HepG2 (cell line): ENCODE data around the gene FRMD4A. TPM values are rescaled to one million over a fixed set of nuclear protein-coding genes. Genes with fewer than 3 reads are reported as not detected.

Experiments
- ATAC-seq: fragments of 200-7000 bp; cut with Tn5 transposase; 3 replicates; pipeline ENCODE4 v1.9.1; 2020; ENCODE audit warnings: mild to moderate bottlenecking, moderate library complexity
- BruUV-seq: library from RNA; stranded (reverse); fragments of 400-500 nt; replicated peaks from 2 replicates; lab custom pipeline; 2021; lab: Mats Ljungman, UMichigan
- CTCF ChIA-PET: fragments of 300-600 bp; formaldehyde crosslinking; extraction: SDS; loops from one replicate; lab custom pipeline; 2021; ENCODE audit warnings: low total read pairs, inconsistent platforms, low intra/inter-chr PET ratio; lab: Yijun Ruan, JAX
- POLR2A ChIA-PET: fragments of 350-600 bp; sonication (Branson Sonifier 250); formaldehyde crosslinking; loops from one replicate; lab custom pipeline; 2020; ENCODE audit warnings: antibody characterized with exemption, inconsistent platforms; lab: Yijun Ruan, JAX
- DNase-seq: peaks from one replicate; pipeline ENCODE4 v3.0.0-alpha.2; 2015; ENCODE audit warnings: low spot score
- FAIRE-seq: peaks from 3 replicates; lab custom pipeline; 2011; peaks lifted over from hg19 to GRCh38; lab: Jason Lieb, UNC
- H2AFZ ChIP-seq: one replicate; pipeline ENCODE4 v1.6.1; 2011; ENCODE audit warnings: low read length, inconsistent platforms
- H3K27ac ChIP-seq: fragments of 300-600 bp; 3 replicates; pipeline ENCODE4 v1.8.0; 2011; ENCODE audit warnings: mixed run types, mild to moderate bottlenecking, mixed read lengths, low read length, inconsistent platforms; ENCODE audit not compliant: insufficient read depth; ENCODE audit errors: extremely low read length
- H3K27me3 ChIP-seq, 2 experiments: fragments of 200-600 bp in 1 of 2; 2 replicates in 1 of 2; 3 replicates in 1 of 2; pipeline versions ENCODE4 v1.6.0 to v1.8.0; 2011; ENCODE audit warnings: low read length in 2 of 2, mild to moderate bottlenecking in 2 of 2, moderate library complexity in 2 of 2, inconsistent platforms in 1 of 2; ENCODE audit not compliant: insufficient read depth in 2 of 2, control insufficient read depth in 1 of 2
- H3K36me3 ChIP-seq, 2 experiments: fragments of 200-600 bp in 1 of 2; replicated peaks in 1 of 2; 2 replicates in 1 of 2; 3 replicates in 1 of 2; pipeline versions ENCODE4 v1.5.1 to v1.8.0; 2011; ENCODE audit warnings: low read length in 2 of 2, inconsistent platforms in 1 of 2; ENCODE audit not compliant: insufficient read depth in 2 of 2, control insufficient read depth in 1 of 2
- H3K4me1 ChIP-seq: 2 replicates; pipeline ENCODE4 v1.5.1; 2012; ENCODE audit warnings: low read length, inconsistent platforms; ENCODE audit not compliant: insufficient read depth
- H3K4me2 ChIP-seq: 2 replicates; pipeline ENCODE4 v1.6.0; 2011; ENCODE audit warnings: low read depth, low read length, inconsistent platforms
- H3K4me3 ChIP-seq, 3 experiments: fragments of 200-600 bp in 1 of 3; sonication (generic), shearing (Covaris generic) in 1 of 3; replicated peaks in 1 of 3; 2 replicates each; pipeline ENCODE4 v1.5.1; 2011 to 2016; ENCODE audit warnings: low read length in 3 of 3, inconsistent platforms in 2 of 3, low read depth in 2 of 3, mild to moderate bottlenecking in 2 of 3, control low read depth in 1 of 3, mixed read lengths in 1 of 3; ENCODE audit not compliant: insufficient read depth in 1 of 3
- H3K79me2 ChIP-seq: one replicate; pipeline ENCODE4 v1.6.1; 2011; ENCODE audit warnings: low read length, inconsistent platforms; ENCODE audit not compliant: insufficient read depth
- H3K9ac ChIP-seq: 2 replicates; pipeline ENCODE4 v1.6.0; 2011; ENCODE audit warnings: mild to moderate bottlenecking, low read depth, low read length, inconsistent platforms; ENCODE audit not compliant: insufficient read depth
- H3K9me3 ChIP-seq: 2 replicates; pipeline ENCODE4 v1.5.1; 2012; ENCODE audit warnings: mild to moderate bottlenecking, low read length
- H4K20me1 ChIP-seq: 2 replicates; pipeline ENCODE4 v1.6.0; 2011; ENCODE audit warnings: inconsistent platforms, mild to moderate bottlenecking, low read length, moderate library complexity; ENCODE audit not compliant: insufficient read depth
- NFYB ChIP-seq: sonication (generic); formaldehyde crosslinking; IDR thresholded peaks from 2 replicates; pipeline ENCODE4 v1.4.0; 2020; ENCODE audit warnings: missing genetic modification reagents
- SIX4 ChIP-seq: sonication (generic); formaldehyde crosslinking; IDR thresholded peaks from 2 replicates; pipeline ENCODE4 v1.4.0; 2020; ENCODE audit warnings: missing genetic modification reagents
- SP5 ChIP-seq: IDR thresholded peaks from 2 replicates; pipeline ENCODE4 v1.6.1; 2016; ENCODE audit warnings: low read depth, borderline replicate concordance
- THAP8 ChIP-seq: sonication (generic); formaldehyde crosslinking; IDR thresholded peaks from 2 replicates; pipeline ENCODE4 v1.5.1; 2020; ENCODE audit warnings: missing genetic modification reagents, mild to moderate bottlenecking, borderline replicate concordance
- ZFP90 ChIP-seq: sonication (generic); formaldehyde crosslinking; IDR thresholded peaks from 2 replicates; pipeline ENCODE4 v1.8.0; 2022; ENCODE audit warnings: missing genetic modification reagents, mild to moderate bottlenecking, inconsistent platforms, borderline replicate concordance
- ZFY ChIP-seq: sonication (generic); formaldehyde crosslinking; IDR thresholded peaks from 2 replicates; pipeline ENCODE4 v1.4.0; 2020; ENCODE audit warnings: missing genetic modification reagents
- ZNF124 ChIP-seq: sonication (generic); formaldehyde crosslinking; IDR thresholded peaks from 2 replicates; pipeline ENCODE4 v1.4.0; 2020; ENCODE audit warnings: missing genetic modification reagents
- ZNF556 ChIP-seq: sonication (generic); formaldehyde crosslinking; IDR thresholded peaks from 2 replicates; pipeline ENCODE4 v1.4.0; 2020; ENCODE audit warnings: mild to moderate bottlenecking, missing genetic modification reagents, borderline replicate concordance
- ZNF768 ChIP-seq: sonication (generic); formaldehyde crosslinking; IDR thresholded peaks from 2 replicates; pipeline ENCODE4 v1.4.0; 2020; ENCODE audit warnings: missing genetic modification reagents
- WGBS: methylation state at CpG from one replicate; pipeline ENCODE4 v1.1.6; 2017; ENCODE audit warnings: low lambda C conversion rate; 5-methylcytosine and 5-hydroxymethylcytosine counted together
- in situ Hi-C: cut with HindIII; loops from 2 replicates; pipeline ENCODE4 v1.10.0; 2017; ENCODE audit warnings: low pct_unique_long_range_greater_than_20kb; ENCODE audit not compliant: extremely low pct_ligation_motif_present
- intact Hi-C: fragments of 100-400 bp; cut with micrococcal nuclease; formaldehyde crosslinking; loops from one replicate; pipeline ENCODE4 v1.10.0; 2022; ENCODE audit not compliant: unreplicated experiment
- polyA plus RNA-seq, 8 experiments: library from polyadenylated mRNA; depleted of rRNA in 3 of 8; stranded (reverse) in 7 of 8; unstranded in 1 of 8; fragments of >200 nt; fragmentation: Illumina TruSeq in 4 of 8; extraction: Trizol in 4 of 8; gene quantifications; 2 replicates each; pipeline versions ENCODE4 v1.2.1 to v1.2.3, GENCODE V29; 2011 to 2016; ENCODE audit warnings: low read depth in 4 of 8, missing spikeins in 1 of 8, mixed read lengths in 1 of 8; ENCODE audit not compliant: insufficient read depth in 1 of 8
- total RNA-seq, 5 experiments: library from RNA; depleted of rRNA; stranded (reverse); fragments of >200 nt; fragmentation: Illumina TruSeq; extraction: Trizol; gene quantifications; 2 replicates each; pipeline ENCODE4 v1.2.3, GENCODE V29; 2016; ENCODE audit warnings: low read depth in 1 of 5

Gene FRMD4A
- total and polyA plus RNA-seq, 2 of the 13 experiments (the other 11 are each of a cell fraction or from before 2014, with no cell fraction given) = 0.09 to 0.26 TPM

- TF ChIP-seq ZFY (CRISPR knock-in tag) (no peak), SP5 (CRISPR knock-in tag) (no peak), ZNF556 (CRISPR knock-in tag) (no peak), ZNF124 (CRISPR knock-in tag) (no peak), ZFP90 (CRISPR knock-in tag) (no peak), NFYB (CRISPR knock-in tag) (no peak)
Measured at GRCh38 chr10:14040787-14041631, 289.7 kb downstream of the FRMD4A start (continued).

- H3K9ac ChIP-seq = no peak overlapping the region
- H3K9me3 ChIP-seq = no peaks in the 10 kb centered on the region
- ChIA-PET CTCF (no interaction called here), POLR2A (no interaction called here)
- no peak for ATAC-seq
- H2AFZ ChIP-seq = no peak overlapping the region
- no peaks in the 10 kb centered on the region for H3K27me3 ChIP-seq
- H3K36me3 ChIP-seq = no peaks in the 10 kb centered on the region
- no TSS peak for BruUV-seq
- no peak for DNase-seq
- no peaks in the 10 kb centered on the region for H3K4me1 ChIP-seq
- in situ Hi-C loops = no loop called here
- H3K4me3 ChIP-seq = no peak overlapping the region
- no peaks in the 10 kb centered on the region for H3K79me2 ChIP-seq
- H3K4me2 ChIP-seq = no peak overlapping the region
- H4K20me1 ChIP-seq = no peaks in the 10 kb centered on the region
- no peak for FAIRE-seq
- intact Hi-C loops = no loop called here
- H3K27ac ChIP-seq = no peak overlapping the region
- 30% methylated on average over 4 of the region's 4 CpGs for WGBS
- no peak for TF ChIP-seq THAP8 (CRISPR knock-in tag)
- TF ChIP-seq SIX4 (CRISPR knock-in tag) = no peak
- peak; percentile 49; the same call in 1 of the 2 replicates for TF ChIP-seq ZNF768 (CRISPR knock-in tag)
Measured at GRCh38 chr10:14039968-14040668, 290.6 kb downstream of the FRMD4A start.
